ENCODE data around the gene EVA1A.

Gene EVA1A

GRCh38 chr2:75589391-75590105, 28.8 kb upstream of the EVA1A start:
- no peak for DNase-seq (ENCODE audit: low spot score)

DNA sequence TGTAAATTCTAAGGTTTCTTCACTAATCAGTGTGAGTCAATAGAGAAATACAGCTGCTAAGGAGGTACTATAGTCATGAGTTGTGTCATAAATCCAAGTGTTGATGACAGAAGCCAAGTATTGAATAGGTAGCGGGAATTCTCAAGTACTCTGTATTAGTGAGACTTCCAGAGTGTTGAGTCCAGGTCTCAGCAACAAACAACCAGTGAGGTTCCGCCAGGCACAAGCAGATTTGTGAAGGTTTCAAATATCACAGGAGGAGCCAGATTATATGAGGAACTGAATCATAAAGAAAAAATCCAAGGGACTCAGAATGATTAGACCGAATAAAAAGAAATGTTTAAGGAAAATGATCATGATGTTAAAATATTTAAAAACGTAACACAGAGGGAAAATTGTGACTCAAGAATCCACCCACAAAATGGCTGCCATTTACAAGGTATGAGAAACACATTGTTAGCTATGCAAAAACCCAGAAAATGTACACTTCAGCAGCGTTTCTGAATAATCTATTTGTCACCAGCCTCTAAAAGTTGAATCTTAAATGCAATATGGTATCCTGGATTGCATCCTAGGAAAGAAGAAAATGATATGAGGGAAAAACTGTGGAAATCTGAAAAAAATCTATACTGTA, 27.3 kb upstream of the EVA1A start:
- DNase-seq (ENCODE audit: low spot score), result no peak

- DNase-seq (ENCODE audit: low spot score), result no peak
Measured at GRCh38 chr2:75586971-75587370, 26.2 kb upstream of the EVA1A start.

DNA sequence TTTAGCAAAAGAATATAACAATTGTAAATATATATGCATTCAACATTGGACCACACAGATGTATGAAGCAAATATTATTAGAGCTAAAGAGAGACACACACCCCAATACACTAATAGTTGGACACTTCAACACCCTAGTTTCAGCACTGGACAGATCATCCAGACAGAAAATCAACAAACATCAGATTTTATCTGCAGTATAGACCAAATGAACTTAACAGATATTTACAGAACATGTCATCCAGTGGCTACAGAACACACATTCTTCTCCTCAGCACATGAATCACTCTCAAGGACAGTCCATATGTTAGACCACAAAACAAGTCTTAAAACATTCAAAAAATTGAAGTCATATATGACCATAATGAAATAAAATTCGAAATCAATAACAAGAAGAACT, 22.1 kb upstream of the EVA1A start:
- no peak for DNase-seq (ENCODE audit: low spot score)

DNA sequence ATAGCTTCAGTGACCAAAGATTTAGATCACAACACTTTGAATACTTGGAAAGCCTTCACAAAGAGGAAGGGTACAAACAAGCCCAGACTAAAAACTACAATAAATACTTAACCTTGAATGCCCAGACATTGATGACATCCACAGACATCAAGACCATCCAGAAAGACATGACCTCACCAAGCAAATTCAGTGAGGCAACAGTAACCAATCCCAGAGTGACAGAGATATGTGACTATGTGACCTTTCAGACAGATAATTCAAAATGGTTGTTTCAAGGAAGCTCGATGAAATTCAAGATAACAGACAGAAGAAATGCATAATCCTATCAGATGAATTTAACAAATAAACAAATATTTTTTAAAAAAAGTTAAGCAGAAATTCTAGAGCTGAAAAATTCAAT, 19.9 kb upstream of the EVA1A start:
- DNase-seq (ENCODE audit: low spot score), result no peak

- DNase-seq (ENCODE audit: low spot score), result no peak
Measured at GRCh38 chr2:75580156-75580555, 19.4 kb upstream of the EVA1A start.

DNA sequence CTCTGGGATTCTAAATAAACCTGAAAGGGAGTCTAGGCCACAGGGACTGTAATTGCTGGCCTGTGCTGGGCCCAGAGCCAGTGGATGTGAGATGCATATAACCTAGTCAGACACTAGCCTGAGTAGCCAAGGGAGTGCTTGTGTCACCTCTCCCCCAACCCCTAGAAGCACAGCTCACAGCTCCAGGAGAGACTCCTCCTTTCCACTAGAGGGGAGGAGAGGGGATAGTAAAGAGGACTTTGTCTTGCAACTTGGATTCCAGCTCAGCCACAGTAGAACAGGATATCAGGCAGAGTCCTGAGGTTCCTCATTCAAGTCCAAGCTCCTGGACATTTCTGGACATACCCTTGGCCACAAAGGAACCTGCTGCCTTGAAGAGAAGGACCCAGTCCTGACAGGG, 18.4 kb upstream of the EVA1A start:
- DNase-seq (ENCODE audit: low spot score), result no peak

DNA sequence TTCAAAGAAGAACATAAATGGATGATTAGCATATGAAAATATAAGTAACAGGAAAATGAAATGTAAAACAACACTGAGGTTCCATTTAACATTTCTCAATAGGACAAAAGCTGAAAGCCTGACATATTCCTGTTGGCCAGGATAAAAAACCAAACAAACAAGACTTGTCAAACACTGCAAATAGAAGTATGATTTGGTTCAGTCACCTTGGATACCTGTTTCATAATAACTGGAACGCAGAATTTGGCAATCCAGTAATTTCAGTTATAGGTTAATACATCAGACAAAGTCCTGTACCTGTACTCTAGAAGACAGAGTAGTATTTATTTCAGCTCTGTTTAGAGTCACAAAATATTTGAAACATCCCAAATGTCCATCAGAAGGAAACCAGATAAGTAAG, 16.5 kb upstream of the EVA1A start:
- no peak for DNase-seq (ENCODE audit: low spot score)

- DNase-seq (ENCODE audit: low spot score), result no peak
Measured at GRCh38 chr2:75574106-75574505, 13.4 kb upstream of the EVA1A start.

- no peak for DNase-seq (ENCODE audit: low spot score)
Measured at GRCh38 chr2:75573145-75573878, 12.6 kb upstream of the EVA1A start.

- no peak for DNase-seq (ENCODE audit: low spot score)
Measured at GRCh38 chr2:75571730-75572430, 11.1 kb upstream of the EVA1A start.

- DNase-seq (ENCODE audit: low spot score), result no peak
Measured at GRCh38 chr2:75570948-75571729, 10.4 kb upstream of the EVA1A start.

DNA sequence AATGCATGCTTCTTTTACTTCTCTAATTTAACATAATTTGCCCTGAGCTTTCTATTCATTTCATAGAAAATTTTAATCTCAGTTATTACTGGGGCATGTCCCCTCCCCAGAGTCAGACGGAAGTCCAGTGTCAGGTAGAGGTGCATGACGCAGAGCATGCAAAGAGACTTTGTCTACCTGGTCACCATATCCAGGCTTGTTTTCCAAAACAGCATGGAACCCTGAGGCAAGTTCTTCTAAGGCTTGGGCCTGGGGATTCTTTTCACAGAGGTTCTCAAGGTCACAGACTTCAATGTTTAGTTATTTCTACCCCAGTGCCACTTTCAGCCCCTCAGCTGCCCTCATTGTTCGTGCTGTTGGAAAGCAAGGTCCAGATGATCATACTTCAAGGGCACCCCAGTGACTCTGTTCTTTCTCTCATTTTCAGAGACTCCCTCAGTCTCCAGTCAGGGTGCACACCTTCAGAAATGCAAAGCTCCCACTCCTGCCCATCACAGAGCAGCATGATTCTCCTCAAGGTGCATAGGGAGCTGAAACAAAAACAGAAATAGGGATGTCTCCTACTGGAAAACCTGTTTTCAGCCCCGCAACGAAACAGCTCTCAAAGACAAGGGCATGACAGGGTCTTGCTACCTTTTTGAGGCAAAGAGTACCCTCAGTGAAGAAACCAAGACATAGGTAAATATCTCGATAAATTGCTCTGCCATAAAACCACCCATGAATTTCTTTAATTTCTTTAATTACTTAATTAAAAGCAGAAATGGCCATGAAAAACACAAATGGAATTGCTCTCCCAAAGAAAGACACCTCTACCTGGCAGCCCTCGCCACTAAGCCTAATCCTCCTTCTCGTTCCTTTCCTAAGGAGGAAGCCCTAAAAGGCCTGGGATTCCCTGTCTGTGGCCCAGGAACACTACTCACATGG, 9.5 kb upstream of the EVA1A start:
- no peak for DNase-seq (ENCODE audit: low spot score)

DNA sequence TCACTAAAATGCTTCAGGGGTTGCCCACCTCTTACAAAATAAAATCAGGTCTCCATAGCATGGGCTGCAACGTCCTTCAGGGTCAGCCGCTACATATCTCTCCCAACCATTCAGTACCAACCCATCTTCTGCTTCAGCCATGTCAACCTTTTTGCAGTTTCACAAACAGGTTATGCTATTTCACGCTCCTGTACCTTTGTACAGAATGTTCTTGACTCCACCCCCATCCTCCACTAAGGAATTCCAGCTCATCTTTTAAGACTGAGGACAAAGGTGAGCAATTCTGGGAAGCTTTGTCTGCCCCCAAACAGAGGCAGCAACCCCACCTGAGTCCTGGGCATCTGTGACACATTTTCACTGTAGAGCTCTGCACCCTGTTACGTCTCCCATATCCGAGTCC, 8.8 kb upstream of the EVA1A start:
- DNase-seq (ENCODE audit: low spot score), result no peak

DNA sequence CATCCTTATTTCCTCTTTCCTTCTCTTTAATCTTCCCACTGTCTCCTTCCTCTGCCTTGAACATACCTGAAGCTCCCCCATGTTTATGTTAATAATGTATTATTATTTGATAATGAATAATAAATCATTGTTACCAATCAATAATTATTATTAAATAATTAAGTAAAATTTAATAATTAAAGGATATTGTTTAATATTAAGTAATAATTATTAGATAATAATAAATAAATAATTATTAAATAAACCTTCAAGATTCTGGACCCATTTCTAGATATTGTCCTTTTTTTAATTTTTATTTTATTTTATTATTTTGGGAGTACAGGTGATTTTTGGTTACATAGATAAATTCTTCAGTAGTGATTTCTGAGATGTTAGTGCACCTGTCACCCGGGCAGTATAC, 7.4 kb upstream of the EVA1A start:
- no peak for DNase-seq (ENCODE audit: low spot score)

DNA sequence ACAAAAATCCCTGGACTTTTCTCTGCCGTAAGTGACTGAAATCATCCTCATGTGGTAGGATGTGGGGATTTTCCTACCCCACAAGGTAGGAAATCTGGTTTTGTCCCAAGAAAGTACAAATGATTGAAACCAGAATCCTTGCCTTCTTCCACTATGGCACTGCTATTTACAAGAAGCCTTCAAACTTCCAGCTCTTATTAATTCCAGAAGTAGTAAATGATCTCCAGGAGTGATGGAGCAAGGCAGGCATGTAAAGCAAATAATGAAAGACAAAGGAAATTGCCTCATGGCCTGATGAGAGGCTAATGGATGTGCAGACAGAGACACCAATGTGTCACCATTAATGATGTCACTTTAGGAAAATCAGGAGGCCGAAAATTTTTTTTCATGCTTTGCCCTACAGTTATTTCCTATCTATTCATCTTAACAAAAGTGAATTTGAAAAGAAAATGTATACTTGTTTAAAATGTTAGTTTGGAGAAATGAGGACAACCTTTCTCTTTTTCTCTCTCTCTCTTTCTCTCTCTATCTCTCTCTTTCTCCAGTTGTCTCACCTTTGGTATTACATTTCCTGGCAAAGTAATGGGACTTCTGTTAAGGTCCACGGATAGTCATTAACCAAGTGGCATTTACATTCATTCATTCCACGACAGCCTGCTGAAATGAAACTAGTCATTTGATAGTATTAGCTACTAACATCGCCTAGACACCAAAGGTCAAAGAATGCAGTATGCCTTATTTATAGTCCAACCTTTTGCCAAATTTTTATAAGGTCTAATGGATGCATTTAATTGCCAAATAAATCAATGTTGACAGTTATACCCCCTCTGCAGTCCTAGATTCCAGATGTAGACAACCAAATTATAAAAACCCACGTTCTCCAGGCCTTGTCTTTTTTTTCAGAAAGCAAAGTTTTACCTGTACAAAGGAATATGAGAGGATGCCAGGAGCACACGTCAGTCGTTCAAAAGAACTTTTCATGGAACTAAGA, 5.0 kb upstream of the EVA1A start:
- DNase-seq (ENCODE audit: low spot score), result no peak

- DNase-seq (ENCODE audit: low spot score), result no peak
Measured at GRCh38 chr2:75564713-75565359, 4.1 kb upstream of the EVA1A start.

GRCh38 chr2:75564026-75564688, 3.4 kb upstream of the EVA1A start:
- DNase-seq (ENCODE audit: low spot score), result no peak
